GM18868 (cell line): ENCODE measurements around the gene PAN3.

Source experiments
- ATAC-seq: cut with Tn5 transposase; IDR thresholded peaks from one replicate; pipeline ENCODE4 v1.9.1; 2021; ENCODE audit warnings: mild to moderate bottlenecking, moderate library complexity; ENCODE audit not compliant: unreplicated experiment

PAN3 gene

DNA sequence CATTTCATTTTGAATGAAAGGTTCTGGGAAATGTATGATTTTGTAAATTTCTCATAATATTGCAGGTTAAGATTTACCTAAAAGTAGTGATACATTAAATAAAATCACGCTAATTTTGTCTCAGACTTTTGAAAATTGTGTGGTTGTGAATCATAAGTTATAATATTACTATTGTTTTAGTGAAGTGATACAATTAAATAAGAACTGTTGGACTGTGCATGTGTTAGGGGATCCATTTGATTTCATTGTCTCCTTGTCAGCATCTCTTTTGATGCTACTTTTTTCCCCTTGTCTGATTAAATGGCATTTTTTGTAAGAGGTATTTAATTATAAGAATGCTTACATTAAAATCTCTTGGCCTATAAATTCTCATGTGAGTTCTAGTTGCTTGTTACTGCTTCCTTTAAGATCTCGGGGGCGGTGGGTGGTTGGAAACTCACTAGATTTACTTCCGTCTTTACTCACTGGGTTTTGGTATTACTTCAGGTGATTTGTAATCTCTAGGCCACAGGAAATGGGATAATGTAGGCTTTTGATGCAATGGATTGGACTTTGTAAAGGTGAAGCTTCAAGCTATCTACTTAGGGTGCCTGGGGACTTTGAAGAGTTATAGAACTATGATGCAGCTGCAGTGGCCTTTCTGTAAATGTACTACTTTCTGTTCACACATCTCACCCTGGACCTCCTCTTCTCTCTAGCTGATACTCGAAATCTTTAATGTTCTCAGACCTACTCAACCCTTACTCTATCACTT is 66.5 kb downstream of the PAN3 start:
- ATAC-seq = no peak

GRCh38 chr13:28218679-28219078 is 80.3 kb downstream of the PAN3 start:
- no peak for ATAC-seq

DNA sequence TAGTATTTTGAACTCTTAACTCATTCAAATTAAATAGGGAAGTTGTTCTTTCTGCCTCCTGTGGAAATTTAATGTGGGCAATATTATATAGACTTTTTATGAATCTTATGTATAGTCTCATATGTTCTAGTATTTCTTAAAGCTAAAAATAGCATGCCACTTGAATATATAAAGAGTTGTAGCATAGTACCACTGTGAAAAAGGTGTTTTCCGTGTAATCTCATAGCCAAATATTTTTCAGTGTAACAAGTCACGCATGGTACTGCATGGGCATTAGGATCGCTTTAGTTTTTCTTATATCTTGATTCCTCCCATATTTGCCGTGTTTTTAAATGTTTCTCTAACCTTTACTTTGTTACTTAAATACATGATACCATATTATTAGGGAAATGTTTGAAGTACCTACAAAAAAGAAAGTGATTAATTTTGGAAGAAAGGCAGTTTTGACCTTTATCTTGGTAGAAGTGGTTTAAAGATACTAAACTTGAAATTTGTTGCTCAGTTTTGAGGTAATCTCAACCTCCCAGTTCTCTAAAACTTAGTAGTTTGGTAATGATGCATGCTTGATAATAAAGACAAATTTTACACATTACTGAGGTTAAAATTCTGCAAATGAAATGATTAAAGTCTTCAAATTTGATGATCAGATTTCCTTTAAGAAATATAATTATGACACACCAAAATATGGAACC is 81.2 kb downstream of the PAN3 start:
- ATAC-seq = no peak

DNA sequence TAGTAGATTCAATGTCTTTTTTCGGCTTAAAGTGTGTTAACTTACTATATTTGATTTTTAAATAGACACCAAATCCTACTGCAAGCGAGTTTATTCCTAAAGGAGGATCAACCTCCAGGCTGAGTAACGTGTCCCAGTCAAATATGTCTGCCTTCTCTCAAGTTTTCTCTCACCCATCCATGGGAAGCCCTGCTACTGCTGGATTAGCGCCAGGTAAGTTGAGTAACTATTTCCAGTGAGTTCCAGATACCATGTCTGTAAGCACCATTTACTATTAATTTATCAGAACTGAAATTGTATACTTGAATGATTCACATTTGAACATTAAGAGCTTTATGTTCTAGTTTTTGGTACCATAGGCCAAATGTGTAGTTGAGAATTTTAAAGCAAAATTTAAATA is 81.8 kb downstream of the PAN3 start:
- no peak for ATAC-seq

DNA sequence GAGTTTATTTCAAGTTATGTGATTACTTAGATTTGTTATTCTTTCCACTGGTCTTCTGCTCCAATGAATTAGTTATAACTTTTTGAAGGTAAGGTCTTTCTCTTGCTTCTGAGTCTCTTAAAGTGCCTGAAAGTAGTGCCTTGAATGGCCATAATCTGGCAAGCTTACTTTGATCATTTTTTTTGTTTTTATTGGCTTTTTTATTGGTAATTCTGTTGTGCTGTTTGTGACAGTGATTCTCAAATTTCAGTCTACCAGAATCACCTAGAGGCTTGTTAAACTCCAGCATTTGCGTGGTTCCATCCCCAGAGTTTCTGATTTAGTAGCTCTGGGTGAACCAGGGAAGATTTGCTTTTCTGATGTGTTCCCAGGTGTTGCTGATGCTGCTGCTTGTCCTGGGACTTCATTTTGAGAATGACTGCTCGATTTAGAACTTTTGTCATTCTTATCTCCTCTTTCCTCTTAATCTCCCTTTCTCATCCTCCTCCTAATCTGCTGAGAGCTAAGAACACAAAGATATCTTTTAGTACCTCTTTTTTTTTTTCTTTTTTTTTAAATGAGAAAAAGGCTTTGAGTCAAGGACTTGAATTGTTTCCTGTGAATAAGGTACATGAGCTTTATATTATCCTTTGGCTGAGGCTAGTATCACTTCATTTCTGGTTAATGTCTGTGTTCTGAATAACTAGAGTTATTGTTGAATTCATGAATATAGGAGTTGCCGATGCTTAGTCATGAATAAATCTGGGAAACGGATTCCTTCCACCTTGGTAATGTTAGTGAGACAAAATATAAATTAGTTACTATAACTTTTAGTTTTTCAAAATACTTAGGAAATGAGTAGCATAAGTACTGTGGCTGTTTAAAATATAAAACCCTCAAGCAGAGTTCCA is 91.4 kb downstream of the PAN3 start:
- ATAC-seq = no peak

GRCh38 chr13:28231642-28232041 is 93.3 kb downstream of the PAN3 start:
- no peak for ATAC-seq

DNA sequence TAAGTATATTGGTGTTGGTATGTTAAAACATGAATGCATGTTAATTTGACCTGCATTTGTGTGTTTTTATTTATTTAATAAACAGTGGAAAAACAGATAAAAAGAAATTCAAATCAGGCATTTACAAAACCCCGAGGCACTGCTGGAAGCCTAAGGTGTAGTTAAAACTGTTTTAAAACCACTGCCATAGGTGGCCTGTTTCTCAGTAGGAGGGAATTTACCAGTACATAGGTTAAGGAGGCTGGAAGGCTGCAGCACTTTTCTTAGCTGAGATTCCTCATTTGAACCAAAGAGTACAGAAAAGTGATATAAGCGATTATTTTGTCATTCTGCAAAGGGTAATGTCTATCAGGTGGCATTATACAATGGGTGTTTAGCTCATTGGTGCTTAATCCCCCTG is 99.6 kb downstream of the PAN3 start:
- no peak for ATAC-seq

- no peak for ATAC-seq
These were observed 101.0 kb downstream of the PAN3 start for GRCh38 chr13:28239374-28239773.

- no peak for ATAC-seq
These were observed 107.1 kb downstream of the PAN3 start for GRCh38 chr13:28245465-28245864.

GRCh38 chr13:28246891-28247290 is 108.5 kb downstream of the PAN3 start:
- ATAC-seq = no peak

GRCh38 chr13:28248080-28248479 is 109.7 kb downstream of the PAN3 start:
- ATAC-seq = no peak

GRCh38 chr13:28250542-28250941 is 112.2 kb downstream of the PAN3 start:
- no peak for ATAC-seq

- no peak for ATAC-seq
These were observed 113.1 kb downstream of the PAN3 start for GRCh38 chr13:28251466-28251865.

- no peak for ATAC-seq
These were observed 114.2 kb downstream of the PAN3 start for GRCh38 chr13:28252547-28252946.

- ATAC-seq = no peak
These were observed 119.0 kb downstream of the PAN3 start for GRCh38 chr13:28257305-28257704.

GRCh38 chr13:28258417-28258816 is 120.1 kb downstream of the PAN3 start:
- ATAC-seq = no peak

DNA sequence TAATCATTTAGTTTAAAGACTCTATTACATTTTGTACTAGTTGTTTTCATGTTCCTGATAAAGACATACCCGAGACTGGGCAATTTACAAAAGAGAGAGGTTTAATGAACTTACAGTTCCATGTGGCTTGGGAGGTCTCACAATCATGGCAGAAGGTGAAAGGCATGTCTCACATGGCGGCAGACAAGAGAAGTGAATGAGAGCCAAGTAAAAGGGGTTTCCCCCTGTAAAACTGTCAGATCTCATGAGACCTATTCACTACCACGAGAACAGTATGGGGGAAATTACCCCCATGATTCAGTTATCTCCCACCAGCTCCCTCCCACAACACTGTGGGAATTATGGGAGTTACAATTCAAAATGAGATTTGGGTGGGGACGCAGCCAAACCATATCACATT is 129.2 kb downstream of the PAN3 start:
- ATAC-seq = no peak

DNA sequence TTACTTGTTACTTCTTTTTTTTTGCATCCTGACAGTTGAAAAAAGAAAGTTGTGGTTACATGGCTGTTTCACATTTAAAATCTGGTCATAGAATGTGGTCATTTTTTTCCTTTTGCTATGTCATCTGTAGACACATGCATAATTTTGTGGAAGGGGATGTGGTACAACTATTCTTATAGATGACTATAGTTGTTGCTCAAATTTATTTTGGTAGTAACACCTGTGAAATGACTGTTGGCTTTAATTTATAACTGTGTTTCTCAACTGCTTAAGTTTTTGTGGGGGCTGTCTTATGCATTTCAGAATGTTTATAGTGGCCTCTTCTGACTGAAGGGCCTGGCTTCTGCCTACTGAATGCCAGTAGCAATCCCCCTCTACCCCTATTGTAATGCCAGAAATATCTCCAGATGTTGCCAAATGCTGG is 130.5 kb downstream of the PAN3 start:
- ATAC-seq = peak; percentile 99

- ATAC-seq = no peak
These were observed 132.9 kb downstream of the PAN3 start for GRCh38 chr13:28271056-28271840.

GRCh38 chr13:28273919-28274318 is 135.6 kb downstream of the PAN3 start:
- no peak for ATAC-seq

DNA sequence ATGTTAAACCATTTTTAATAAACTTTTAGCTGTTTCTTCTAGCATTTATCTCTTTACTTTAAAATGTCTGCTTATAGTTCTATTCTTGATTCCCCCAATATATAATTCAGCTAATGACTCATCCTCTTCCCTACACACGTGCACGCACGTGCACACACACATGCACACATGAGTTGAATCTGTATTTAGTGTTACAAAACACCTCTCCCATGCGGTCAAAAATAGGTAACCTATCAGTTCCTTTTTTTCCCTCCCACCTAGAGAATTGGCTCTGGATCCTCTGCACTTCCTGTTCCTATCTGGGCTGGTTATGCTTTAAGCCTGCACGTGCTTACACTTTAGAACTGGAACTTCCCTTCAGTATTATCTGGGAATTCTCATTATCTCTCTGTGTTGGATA is 144.1 kb downstream of the PAN3 start:
- ATAC-seq = no peak
